Pancreas (tissue), 10 donors: ENCODE results near the gene MELTF. TPM values are rescaled to one million over a fixed set of nuclear protein-coding genes. Genes with fewer than 3 reads are reported as not detected.

ENCODE experiments used
- ATAC-seq, 4 donors: fragments of 200-7000 bp; cut with Tn5 transposase; one replicate each; pipeline versions ENCODE4 v1.8.0 to v1.9.1; 2020; ENCODE audit warnings: mild to moderate bottlenecking in 4 of 4, moderate library complexity in 4 of 4
- DNase-seq, 6 donors: peaks; one replicate each; pipeline ENCODE4 v3.0.0-alpha.2; 2020
- FAIRE-seq: peaks from 2 replicates; lab custom pipeline; 2012; peaks lifted over from hg19 to GRCh38; lab: Jason Lieb, UNC
- H3K27ac ChIP-seq, 4 donors: fragments of 200-600 bp; sonication (generic); 1 replicate in 3 of 4; 2 replicates in 1 of 4; pipeline versions ENCODE4 v1.5.0 to v1.8.0; 2020
- H3K27me3 ChIP-seq, 4 donors: fragments of 200-600 bp; one replicate each; pipeline ENCODE4 v1.8.0; 2021
- H3K36me3 ChIP-seq, 3 donors: fragments of 200-600 bp; sonication (generic) in 1 of 3; one replicate each; pipeline versions ENCODE4 v1.5.0 to v1.8.0; 2020 to 2021
- H3K4me1 ChIP-seq, 3 donors: fragments of 200-600 bp; one replicate each; pipeline ENCODE4 v1.8.0; 2021
- H3K4me3 ChIP-seq, 4 donors: fragments of 200-600 bp; sonication (generic) in 2 of 4; one replicate each; pipeline versions ENCODE4 v1.5.0 to v1.8.0; 2020 to 2021
- H3K9me3 ChIP-seq, 4 donors: fragments of 200-600 bp; one replicate each; pipeline ENCODE4 v1.8.0; 2021
- CTCF ChIP-seq, 4 donors: fragments of 200-600 bp; sonication (generic) in 3 of 4; IDR thresholded peaks; one replicate each; pipeline versions ENCODE4 v1.5.0 to v1.8.0; 2021; ENCODE audit warnings: antibody characterized with exemption in 4 of 4
- WGBS, 2 donors: extraction: QIAGEN DNeasy Blood & Tissue Kit; methylation state at CpG; one replicate each; pipeline ENCODE4 v1.1.7; 2013; 5-methylcytosine and 5-hydroxymethylcytosine counted together
- intact Hi-C, 3 donors: fragments of 100-400 bp; cut with DNase I; formaldehyde crosslinking; loops; one replicate each; pipeline versions ENCODE4 v1.11.1 to v1.14.2; 2022
- polyA plus RNA-seq, 2 donors: library from polyadenylated mRNA; stranded (reverse); fragments of 200-250 nt; gene quantifications; one replicate each; pipeline ENCODE4 v1.2.3, GENCODE V29; 2013
- total RNA-seq, 6 donors: library from RNA; stranded (reverse); fragmentation: NEBNext Ultra II Directional in 4 of 6; extraction: Animal tissue kit (Norgen Biotek cat#: 25700) in 4 of 6; gene quantifications; one replicate each; pipeline versions ENCODE4 v1.2.1 to v1.2.4, GENCODE V29; 2021 to 2023
- donor health status: healthy with polysubstance abuse.
- donor health status: DM: no; HTN: no; CAD: no; lungs with moderate emphysema.
- donor health status: DM: no; HTN: no; CAD: no.
- donor health status: control.
- donor health status: control.
- donor health status: Bipolar disorder and iron deficiency.
- donor health status: DM: yes; HTN: yes; CAD: no.
- donor health status: DM: no; HTN: no; CAD: no.
- donor health status: DM: no; HTN: no; CAD: no.
- donor health status: DM: yes; HTN: yes; CAD: no.

MELTF gene
- total and polyA plus RNA-seq, 8 donors = 2.9 to 21.7 (median 6.8) TPM

GRCh38 chr3:196997311-196997710 lies 32.3 kb downstream of the MELTF start:
- Histone ChIP-seq H3K27ac (no peak overlapping the region), H3K4me3 (no peak overlapping the region), H3K9me3 (no peaks in the 10 kb centered on the region), H3K36me3 (no peaks in the 10 kb centered on the region), H3K27me3 (no peaks in the 10 kb centered on the region), H3K4me1 (no peaks in the 10 kb centered on the region)
- WGBS, 2 donors = 92 to 93% methylated on average over 14 to 15 of the region's 15 CpGs
- no peak for TF ChIP-seq CTCF (IDR thresholded peaks at IDR 0.05)
- DNase-seq (peak in 2 of 6 donors; percentile 42 to 44), ATAC-seq (no peak), FAIRE-seq (no peak)
- intact Hi-C loops = loop anchor here in 1 of 3 donors (10.0 kb wide), 1 partner anchor 187 kb away; no protein-coding TSS in a partner anchor

GRCh38 chr3:196996454-196997265 lies 33.0 kb downstream of the MELTF start:
- WGBS, 2 donors = 72 to 84% methylated on average over 17 of the region's 17 CpGs
- DNase-seq (peak in 2 of 6 donors; percentile 19 to 41), ATAC-seq (no peak), FAIRE-seq (no peak)
- TF ChIP-seq CTCF (IDR thresholded peaks at IDR 0.05) = no peak
- Histone ChIP-seq H3K27ac (no peak overlapping the region), H3K27me3 (no peaks in the 10 kb centered on the region), H3K9me3 (no peaks in the 10 kb centered on the region), H3K4me1 (no peaks in the 10 kb centered on the region), H3K4me3 (no peak overlapping the region), H3K36me3 (no peaks in the 10 kb centered on the region)
- intact Hi-C loops = loop anchor here in 1 of 3 donors (10.0 kb wide), 1 partner anchor 188 kb away; no protein-coding TSS in a partner anchor

- FAIRE-seq (no peak), DNase-seq (peak in 2 of 6 donors; percentile 18 to 30), ATAC-seq (no peak)
- intact Hi-C loops = loop anchor here in 1 of 3 donors (10.0 kb wide), 1 partner anchor 189 kb away; no protein-coding TSS in a partner anchor
- Histone ChIP-seq H3K36me3 (no peaks in the 10 kb centered on the region), H3K27ac (no peak overlapping the region), H3K27me3 (no peaks in the 10 kb centered on the region), H3K4me1 (no peaks in the 10 kb centered on the region), H3K4me3 (no peak overlapping the region), H3K9me3 (no peaks in the 10 kb centered on the region)
- WGBS, 2 donors = 83 to 89% methylated on average over 14 of the region's 14 CpGs
- TF ChIP-seq CTCF (IDR thresholded peaks at IDR 0.05) = no peak
Measured at GRCh38 chr3:196995646-196996355, 33.8 kb downstream of the MELTF start.

GRCh38 chr3:196995027-196995426 lies 34.6 kb downstream of the MELTF start:
- Histone ChIP-seq H3K27ac (no peak overlapping the region), H3K27me3 (no peaks in the 10 kb centered on the region), H3K4me1 (no peaks in the 10 kb centered on the region), H3K4me3 (no peak overlapping the region), H3K9me3 (no peaks in the 10 kb centered on the region), H3K36me3 (no peaks in the 10 kb centered on the region)
- ATAC-seq = no peak
- DNase-seq = peak in 1 of 6 donors; percentile 16
- intact Hi-C loops = loop anchor here in 1 of 3 donors (10.0 kb wide), 1 partner anchor 190 kb away; no protein-coding TSS in a partner anchor
- WGBS, 2 donors = 93 to 95% methylated on average over 19 of the region's 19 CpGs
- TF ChIP-seq CTCF (IDR thresholded peaks at IDR 0.05) = no peak
- FAIRE-seq = no peak
